ENCODE results near the gene COMMD6. TPM values are rescaled to one million over a fixed set of nuclear protein-coding genes. Genes with fewer than 3 reads are reported as not detected.

COMMD6 gene
- polyA plus RNA-seq, 4 donors = 99.7 to 226 (median 159) TPM

DNA sequence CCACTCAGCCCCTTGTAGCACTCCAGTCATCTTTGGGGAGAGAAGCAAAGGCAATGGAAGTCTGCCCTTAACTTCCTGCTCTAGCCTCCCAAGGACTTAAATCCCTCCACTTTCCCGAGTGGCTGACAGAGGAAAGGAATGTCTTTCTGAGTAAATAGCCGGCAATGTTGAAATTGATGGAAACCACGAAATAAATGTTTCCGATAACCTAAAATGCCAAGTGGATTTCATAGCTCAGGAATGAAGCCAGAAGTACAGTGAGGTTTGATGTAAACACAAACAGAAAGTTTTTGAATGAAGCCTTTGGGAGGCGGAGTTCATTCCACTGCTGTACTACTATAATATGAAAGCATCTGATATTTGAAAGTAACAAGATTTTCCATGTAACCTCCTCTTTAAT lies 41.7 kb downstream of the COMMD6 start:
- WGBS, 3 donors = 74 to 86% (median 85%) methylated on average over 5 of the region's 5 CpGs
- no peak for DNase-seq
- peaks cover 0 to 3% (median 0%) of the 10 kb centered on the region in 3 donors for H3K27me3 ChIP-seq (ENCODE audit: control insufficient read depth in 3 of 3, insufficient read depth in 3 of 3, low read length in 3 of 3)
- no peaks in the 10 kb centered on the region for H3K4me1 ChIP-seq (ENCODE audit: control insufficient read depth in 3 of 3, insufficient read depth in 2 of 3, low read depth in 1 of 3, low read length in 2 of 3)
- no peak overlapping the region for H3K27ac ChIP-seq (ENCODE audit: low read depth in 1 of 3, low read length in 2 of 3)
- no peak overlapping the region for H3K4me3 ChIP-seq (ENCODE audit: low read depth in 1 of 3, low read length in 3 of 3)
- no peaks in the 10 kb centered on the region for H3K36me3 ChIP-seq (ENCODE audit: control insufficient read depth in 3 of 3, insufficient read depth in 2 of 3, low read depth in 1 of 3, low read length in 3 of 3)
- H3K9me3 ChIP-seq (ENCODE audit: control insufficient read depth in 2 of 2, insufficient read depth in 1 of 2, low read depth in 1 of 2, low read length in 1 of 2) = no peaks in the 10 kb centered on the region
- no peak for FAIRE-seq

DNA sequence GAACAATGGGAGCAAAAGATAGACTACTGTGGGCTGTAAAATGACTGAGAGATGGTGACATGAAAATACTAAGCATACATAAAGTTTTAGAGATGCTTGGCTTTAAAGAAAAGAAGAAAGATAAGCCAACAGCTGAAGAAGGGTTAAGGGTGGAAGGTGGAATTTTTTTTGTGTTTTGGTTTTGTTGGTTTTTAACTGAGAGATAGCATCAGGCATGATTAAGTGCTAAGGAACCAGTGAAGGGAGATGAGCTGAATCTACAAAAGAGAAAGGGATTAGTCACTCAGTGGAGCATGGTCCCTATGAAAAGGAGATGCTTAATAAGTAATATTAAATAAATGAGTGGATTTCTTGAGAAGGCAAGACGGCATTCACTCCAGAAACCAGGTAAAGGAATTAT lies 43.1 kb downstream of the COMMD6 start:
- H3K36me3 ChIP-seq (ENCODE audit: control insufficient read depth in 3 of 3, insufficient read depth in 2 of 3, low read depth in 1 of 3, low read length in 3 of 3) = no peaks in the 10 kb centered on the region
- no peaks in the 10 kb centered on the region for H3K9me3 ChIP-seq (ENCODE audit: control insufficient read depth in 2 of 2, insufficient read depth in 1 of 2, low read depth in 1 of 2, low read length in 1 of 2)
- DNase-seq (no peak), FAIRE-seq (no peak)
- H3K4me3 ChIP-seq (ENCODE audit: low read depth in 1 of 3, low read length in 3 of 3) = no peak overlapping the region
- peaks cover 0 to 3% (median 0%) of the 10 kb centered on the region in 3 donors for H3K27me3 ChIP-seq (ENCODE audit: control insufficient read depth in 3 of 3, insufficient read depth in 3 of 3, low read length in 3 of 3)
- H3K4me1 ChIP-seq (ENCODE audit: control insufficient read depth in 3 of 3, insufficient read depth in 2 of 3, low read depth in 1 of 3, low read length in 2 of 3) = no peaks in the 10 kb centered on the region
- 79 to 84% (median 82%) methylated on average over 1 of the region's 1 CpG for WGBS, 3 donors
- H3K27ac ChIP-seq (ENCODE audit: low read depth in 1 of 3, low read length in 2 of 3) = no peak overlapping the region

DNA sequence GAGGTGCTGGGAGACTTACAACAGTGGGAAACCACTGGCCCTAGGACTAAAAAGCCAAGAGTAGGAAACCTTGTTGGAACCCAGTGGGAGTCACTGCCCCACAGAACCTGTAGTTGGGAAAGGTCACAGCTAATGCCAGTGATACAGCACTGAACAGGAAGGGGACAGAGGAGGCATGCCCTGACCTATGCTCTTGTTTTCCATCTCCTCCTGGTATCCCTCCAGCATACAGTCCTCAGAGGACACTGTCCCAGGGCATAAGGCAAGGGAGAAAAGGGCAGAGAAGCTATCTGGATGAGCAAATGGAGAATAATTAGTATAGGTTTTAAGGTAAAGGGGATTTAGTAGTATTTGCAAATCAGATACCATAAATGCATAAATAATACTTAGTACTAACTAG lies 44.5 kb downstream of the COMMD6 start:
- FAIRE-seq (no peak), DNase-seq (no peak)
- H3K27me3 ChIP-seq (ENCODE audit: control insufficient read depth in 3 of 3, insufficient read depth in 3 of 3, low read length in 3 of 3) = peaks cover 0 to 3% (median 0%) of the 10 kb centered on the region in 3 donors
- H3K27ac ChIP-seq (ENCODE audit: low read depth in 1 of 3, low read length in 2 of 3) = no peak overlapping the region
- H3K9me3 ChIP-seq (ENCODE audit: control insufficient read depth in 2 of 2, insufficient read depth in 1 of 2, low read depth in 1 of 2, low read length in 1 of 2) = no peaks in the 10 kb centered on the region
- no peaks in the 10 kb centered on the region for H3K4me1 ChIP-seq (ENCODE audit: control insufficient read depth in 3 of 3, insufficient read depth in 2 of 3, low read depth in 1 of 3, low read length in 2 of 3)
- no peak overlapping the region for H3K4me3 ChIP-seq (ENCODE audit: low read depth in 1 of 3, low read length in 3 of 3)
- H3K36me3 ChIP-seq (ENCODE audit: control insufficient read depth in 3 of 3, insufficient read depth in 2 of 3, low read depth in 1 of 3, low read length in 3 of 3) = no peaks in the 10 kb centered on the region

DNA sequence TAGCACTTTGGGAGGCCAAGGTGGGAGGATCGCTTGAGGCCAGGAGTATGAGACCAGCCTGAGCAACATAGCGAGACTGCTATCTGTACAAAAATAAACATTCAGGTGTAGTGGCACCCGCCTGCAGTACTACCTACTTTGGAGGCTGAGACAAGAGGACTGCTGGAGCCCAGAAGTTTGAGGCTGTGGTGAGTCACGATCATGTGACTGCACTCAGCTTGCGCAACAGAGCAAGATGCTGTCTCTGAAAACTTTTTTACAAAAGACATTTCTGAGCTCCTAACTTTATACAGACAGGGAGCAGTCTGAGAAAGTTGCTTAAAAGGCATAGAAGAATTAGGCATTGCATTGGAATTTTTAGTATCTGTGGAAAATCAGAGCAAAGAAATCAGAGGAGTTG lies 45.3 kb downstream of the COMMD6 start:
- FAIRE-seq (no peak), DNase-seq (no peak)
- Histone ChIP-seq H3K4me3 (ENCODE audit: low read depth in 1 of 3, low read length in 3 of 3) (no peak overlapping the region), H3K4me1 (ENCODE audit: control insufficient read depth in 3 of 3, insufficient read depth in 2 of 3, low read depth in 1 of 3, low read length in 2 of 3) (no peaks in the 10 kb centered on the region), H3K9me3 (ENCODE audit: control insufficient read depth in 2 of 2, insufficient read depth in 1 of 2, low read depth in 1 of 2, low read length in 1 of 2) (no peaks in the 10 kb centered on the region), H3K36me3 (ENCODE audit: control insufficient read depth in 3 of 3, insufficient read depth in 2 of 3, low read depth in 1 of 3, low read length in 3 of 3) (no peaks in the 10 kb centered on the region), H3K27ac (ENCODE audit: low read depth in 1 of 3, low read length in 2 of 3) (no peak overlapping the region), H3K27me3 (ENCODE audit: control insufficient read depth in 3 of 3, insufficient read depth in 3 of 3, low read length in 3 of 3) (peaks cover 0 to 3% (median 0%) of the 10 kb centered on the region in 3 donors)
- 94 to 98% (median 96%) methylated on average over 5 of the region's 5 CpGs for WGBS, 3 donors

DNA sequence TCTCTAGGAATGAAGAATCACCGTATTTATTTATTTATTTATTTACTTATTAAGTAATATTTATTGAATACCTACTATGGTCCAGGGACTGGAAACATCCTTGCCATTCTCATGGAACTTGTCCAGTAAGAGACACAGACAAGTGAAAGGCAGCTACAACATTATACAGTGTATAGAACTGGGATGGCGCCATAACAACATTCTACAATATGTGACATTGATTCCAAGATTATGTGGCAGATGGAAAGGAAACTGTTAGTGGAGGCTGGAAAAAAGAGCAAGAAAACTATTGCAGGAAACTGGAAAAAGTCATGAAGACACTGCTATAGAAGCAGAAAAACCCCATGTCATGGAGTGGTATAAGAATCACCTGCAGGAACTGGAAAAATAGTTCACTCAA lies 46.3 kb downstream of the COMMD6 start:
- no peaks in the 10 kb centered on the region for H3K9me3 ChIP-seq (ENCODE audit: control insufficient read depth in 2 of 2, insufficient read depth in 1 of 2, low read depth in 1 of 2, low read length in 1 of 2)
- DNase-seq = no peak
- H3K4me1 ChIP-seq (ENCODE audit: control insufficient read depth in 3 of 3, insufficient read depth in 2 of 3, low read depth in 1 of 3, low read length in 2 of 3) = no peaks in the 10 kb centered on the region
- 76 to 89% (median 85%) methylated on average over 2 of the region's 2 CpGs for WGBS, 3 donors
- H3K4me3 ChIP-seq (ENCODE audit: low read depth in 1 of 3, low read length in 3 of 3) = no peak overlapping the region
- no peak overlapping the region for H3K27ac ChIP-seq (ENCODE audit: low read depth in 1 of 3, low read length in 2 of 3)
- FAIRE-seq = no peak
- H3K27me3 ChIP-seq (ENCODE audit: control insufficient read depth in 3 of 3, insufficient read depth in 3 of 3, low read length in 3 of 3) = peaks cover 0 to 3% (median 0%) of the 10 kb centered on the region in 3 donors
- no peaks in the 10 kb centered on the region for H3K36me3 ChIP-seq (ENCODE audit: control insufficient read depth in 3 of 3, insufficient read depth in 2 of 3, low read depth in 1 of 3, low read length in 3 of 3)

DNA sequence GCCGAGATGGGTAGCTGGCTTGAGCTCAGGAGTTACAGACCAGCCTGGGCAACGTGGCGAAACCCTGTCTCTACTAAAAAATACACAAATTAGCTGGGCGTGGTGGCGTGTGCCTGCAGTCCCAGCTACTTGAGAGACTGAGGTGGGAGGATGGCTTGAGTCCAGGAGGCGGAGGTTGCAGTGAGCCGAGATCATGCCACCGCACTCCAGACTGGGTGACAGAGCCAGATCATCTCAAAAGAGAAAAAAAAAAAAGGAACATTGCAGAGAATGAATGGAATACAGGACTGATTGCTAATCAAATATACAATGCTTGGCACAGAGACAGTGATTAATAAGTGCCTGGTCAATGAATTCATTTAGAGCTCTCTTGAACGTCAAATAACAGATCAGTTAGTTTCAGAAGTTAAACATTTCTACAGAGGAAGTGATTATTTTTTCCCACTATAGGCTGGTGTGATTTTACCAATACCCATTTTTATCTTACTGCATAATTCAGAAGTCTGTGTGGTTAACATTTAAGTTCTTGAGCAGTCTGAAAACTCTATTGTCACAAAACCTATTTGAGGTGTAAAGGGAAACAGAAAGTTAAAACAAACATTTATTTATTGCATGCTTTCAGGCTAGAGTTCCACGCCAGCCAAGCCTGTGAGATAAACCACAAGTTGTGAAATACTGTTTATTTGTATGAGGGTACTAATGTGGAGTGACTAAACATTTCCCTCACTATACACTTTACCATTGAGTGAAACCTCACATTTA lies 48.0 kb downstream of the COMMD6 start:
- no peaks in the 10 kb centered on the region for H3K9me3 ChIP-seq (ENCODE audit: control insufficient read depth in 2 of 2, insufficient read depth in 1 of 2, low read depth in 1 of 2, low read length in 1 of 2)
- H3K4me3 ChIP-seq (ENCODE audit: low read depth in 1 of 3, low read length in 3 of 3) = peak overlapping the region in 1 of 3 donors; percentile 10
- 6 to 42% (median 9%) methylated on average over 10 of the region's 10 CpGs for WGBS, 3 donors
- H3K27ac ChIP-seq (ENCODE audit: low read depth in 1 of 3, low read length in 2 of 3) = no peak overlapping the region
- DNase-seq (peak; percentile 33 to 57), FAIRE-seq (no peak)
- H3K4me1 ChIP-seq (ENCODE audit: control insufficient read depth in 3 of 3, insufficient read depth in 2 of 3, low read depth in 1 of 3, low read length in 2 of 3) = no peaks in the 10 kb centered on the region
- H3K36me3 ChIP-seq (ENCODE audit: control insufficient read depth in 3 of 3, insufficient read depth in 2 of 3, low read depth in 1 of 3, low read length in 3 of 3) = no peaks in the 10 kb centered on the region
- H3K27me3 ChIP-seq (ENCODE audit: control insufficient read depth in 3 of 3, insufficient read depth in 3 of 3, low read length in 3 of 3) = peaks cover 0 to 3% (median 0%) of the 10 kb centered on the region in 3 donors

DNA sequence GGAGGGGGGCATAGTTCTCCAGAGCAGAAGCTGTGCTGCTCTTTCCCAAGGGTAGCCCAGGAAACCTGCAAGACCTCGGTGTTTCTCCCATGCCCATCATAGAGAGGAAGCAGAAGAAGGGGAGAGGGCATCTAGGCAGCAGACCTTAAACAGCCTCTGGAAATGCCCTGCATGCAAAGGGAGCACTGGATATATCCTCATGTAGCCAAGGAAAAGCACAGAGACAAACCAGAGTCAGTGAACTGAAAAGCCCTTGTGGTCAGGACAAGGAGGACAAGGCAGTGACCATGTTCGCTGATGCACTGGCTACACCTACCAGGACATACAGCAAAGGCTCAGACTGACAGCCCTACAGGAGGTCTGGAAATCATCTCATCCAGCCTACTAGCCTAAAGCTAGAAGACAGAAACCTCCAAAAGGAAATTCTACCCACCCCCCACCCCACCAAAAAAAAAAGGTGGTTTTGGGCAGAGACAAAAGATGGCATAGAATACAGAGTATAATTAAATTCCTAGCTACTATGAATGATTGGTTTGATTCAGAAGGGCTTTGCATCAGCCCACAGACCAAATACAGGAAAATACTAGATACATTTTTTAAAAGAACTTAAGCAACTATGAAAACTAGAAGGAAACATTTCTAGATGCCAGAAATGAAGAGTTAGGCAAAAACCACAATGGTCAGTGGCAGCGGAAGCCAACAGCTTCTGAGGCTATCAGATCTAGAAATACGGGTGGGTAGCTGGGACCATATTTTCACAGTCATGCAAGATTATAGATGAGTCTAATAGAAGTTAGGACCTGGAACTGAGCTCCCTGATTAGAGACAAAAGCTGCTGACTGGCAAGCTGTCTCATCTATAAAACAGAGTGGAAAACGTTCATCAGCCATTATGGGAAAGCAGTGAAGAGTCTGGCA lies 51.2 kb downstream of the COMMD6 start:
- 46 to 67% (median 61%) methylated on average over 5 of the region's 5 CpGs for WGBS, 3 donors
- H3K27ac ChIP-seq (ENCODE audit: low read depth in 1 of 3, low read length in 2 of 3) = no peak overlapping the region
- FAIRE-seq = no peak

DNA sequence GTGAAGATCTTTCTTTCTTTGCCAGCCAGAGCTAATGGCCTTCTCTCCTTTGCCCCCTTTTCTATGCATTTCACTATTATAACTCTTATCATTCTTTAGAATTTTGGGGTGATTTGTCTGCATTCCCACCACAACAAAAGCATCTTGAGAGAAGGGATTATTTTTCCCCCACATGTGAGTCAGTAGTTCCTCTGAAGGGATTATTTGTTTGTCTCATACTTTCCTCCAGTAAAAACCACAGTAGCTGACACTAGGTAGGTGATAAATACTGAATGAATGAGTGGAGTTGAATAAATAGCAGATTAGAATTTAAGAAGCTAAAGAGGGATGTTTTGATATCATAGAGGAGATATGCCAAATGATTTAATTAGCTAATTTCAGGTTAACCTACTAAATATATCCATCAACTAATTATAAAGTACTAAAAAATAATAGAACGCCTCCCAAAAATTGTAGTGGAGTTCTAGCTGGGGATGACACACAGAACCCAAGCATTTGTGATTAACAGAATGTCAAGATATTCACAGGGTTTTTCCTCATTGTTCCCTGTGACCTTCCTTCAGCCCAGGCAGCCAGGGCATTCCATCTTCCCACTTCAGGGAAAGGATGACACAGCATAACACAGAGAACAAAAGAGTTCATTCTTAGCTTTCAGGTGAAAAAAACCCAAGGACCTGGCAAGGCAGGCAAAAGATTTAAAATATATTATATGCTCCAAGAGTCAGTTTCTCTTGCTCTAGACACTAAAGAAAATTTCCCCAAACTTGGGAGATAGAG lies 52.2 kb downstream of the COMMD6 start:
- Histone ChIP-seq H3K36me3 (ENCODE audit: control insufficient read depth in 3 of 3, insufficient read depth in 2 of 3, low read depth in 1 of 3, low read length in 3 of 3) (no peaks in the 10 kb centered on the region), H3K4me1 (ENCODE audit: control insufficient read depth in 3 of 3, insufficient read depth in 2 of 3, low read depth in 1 of 3, low read length in 2 of 3) (no peaks in the 10 kb centered on the region), H3K4me3 (ENCODE audit: low read depth in 1 of 3, low read length in 3 of 3) (no peak overlapping the region), H3K27ac (ENCODE audit: low read depth in 1 of 3, low read length in 2 of 3) (no peak overlapping the region), H3K27me3 (ENCODE audit: control insufficient read depth in 3 of 3, insufficient read depth in 3 of 3, low read length in 3 of 3) (no peaks in the 10 kb centered on the region), H3K9me3 (ENCODE audit: control insufficient read depth in 2 of 2, insufficient read depth in 1 of 2, low read depth in 1 of 2, low read length in 1 of 2) (no peaks in the 10 kb centered on the region)
- WGBS, 3 donors = 83 to 96% (median 87%) methylated on average over 1 of the region's 1 CpG
- FAIRE-seq = no peak
- no peak for DNase-seq

More for the DNA sequence above, 51.2 kb downstream of the COMMD6 start:
- no peaks in the 10 kb centered on the region for H3K9me3 ChIP-seq (ENCODE audit: control insufficient read depth in 2 of 2, insufficient read depth in 1 of 2, low read depth in 1 of 2, low read length in 1 of 2)
- H3K27me3 ChIP-seq (ENCODE audit: control insufficient read depth in 3 of 3, insufficient read depth in 3 of 3, low read length in 3 of 3) = no peaks in the 10 kb centered on the region
- H3K36me3 ChIP-seq (ENCODE audit: control insufficient read depth in 3 of 3, insufficient read depth in 2 of 3, low read depth in 1 of 3, low read length in 3 of 3) = no peaks in the 10 kb centered on the region
- H3K4me3 ChIP-seq (ENCODE audit: low read depth in 1 of 3, low read length in 3 of 3) = no peak overlapping the region
- no peak for DNase-seq
- H3K4me1 ChIP-seq (ENCODE audit: control insufficient read depth in 3 of 3, insufficient read depth in 2 of 3, low read depth in 1 of 3, low read length in 2 of 3) = no peaks in the 10 kb centered on the region
